ENCODE results near the gene RPP25L.

Gene RPP25L

DNA sequence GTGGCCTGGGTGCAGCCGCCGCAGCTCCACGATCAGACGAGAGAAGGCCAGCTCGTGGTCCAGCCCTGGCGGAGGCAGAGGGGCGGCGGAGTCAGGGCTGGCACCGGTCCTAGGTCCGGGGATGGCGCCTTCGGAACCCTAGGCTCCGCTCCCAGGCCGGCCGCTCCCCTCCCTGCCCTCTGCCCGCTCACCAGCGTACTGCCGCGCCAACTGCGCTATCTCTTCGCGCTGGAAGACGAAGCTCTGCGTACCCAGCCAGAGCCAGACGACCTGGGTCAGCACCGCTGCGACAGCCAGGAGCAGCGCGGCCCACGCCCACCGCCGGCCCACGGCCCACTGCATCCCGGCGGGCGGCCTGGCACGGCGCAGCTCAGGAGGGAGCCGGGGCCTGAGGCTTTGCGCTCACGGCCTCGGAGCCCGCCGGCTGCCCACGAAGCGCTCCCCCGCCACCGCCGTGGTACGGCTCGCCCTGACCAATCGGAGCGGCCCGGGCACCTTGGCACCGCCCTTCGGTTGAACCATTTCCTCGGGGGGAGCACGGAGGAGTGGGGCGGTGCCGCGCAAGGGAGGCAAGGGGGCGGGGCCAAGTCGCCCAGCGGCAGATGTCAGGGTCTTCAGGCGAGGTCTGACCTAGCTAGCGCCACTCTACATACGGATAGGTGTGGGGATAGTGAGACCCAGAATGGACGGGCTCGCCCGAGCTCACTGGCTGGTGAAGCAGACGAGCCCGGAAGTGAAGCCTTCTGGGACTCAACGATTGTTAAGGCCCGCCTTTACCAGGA is 25.6 kb upstream of the RPP25L start, which contains the start of gene SIGMAR1:
Gene SIGMAR1 (minus strand): TSS at position 432 of the 782 bp plus-strand sequence. CDS start 90 bp downstream, at position 342.
- peak; percentile 92 for DNase-seq

GRCh38 chr9:34636791-34637355 is 25.0 kb upstream of the RPP25L start:
- no peak for DNase-seq

DNA sequence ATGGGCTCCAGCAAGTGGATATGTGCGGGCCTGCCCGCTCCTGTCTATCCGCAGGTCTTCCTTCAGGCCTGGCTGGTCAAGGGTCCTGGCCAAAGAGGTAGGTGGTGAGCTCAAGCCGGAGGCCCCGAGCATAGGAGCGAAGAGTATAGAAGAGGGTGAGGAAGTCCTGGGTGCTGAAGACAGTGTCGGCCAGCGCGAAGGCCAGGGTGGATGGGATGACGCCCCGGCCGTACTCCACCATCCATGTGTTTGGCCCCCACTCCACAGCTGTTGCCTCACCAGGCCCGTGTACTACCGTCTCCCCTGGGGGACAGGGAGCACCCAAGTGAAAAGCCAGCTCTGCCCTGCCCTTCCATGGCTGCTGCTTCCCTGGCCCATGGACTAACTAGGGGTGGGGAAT is 23.7 kb upstream of the RPP25L start:
- no peak for DNase-seq

DNA sequence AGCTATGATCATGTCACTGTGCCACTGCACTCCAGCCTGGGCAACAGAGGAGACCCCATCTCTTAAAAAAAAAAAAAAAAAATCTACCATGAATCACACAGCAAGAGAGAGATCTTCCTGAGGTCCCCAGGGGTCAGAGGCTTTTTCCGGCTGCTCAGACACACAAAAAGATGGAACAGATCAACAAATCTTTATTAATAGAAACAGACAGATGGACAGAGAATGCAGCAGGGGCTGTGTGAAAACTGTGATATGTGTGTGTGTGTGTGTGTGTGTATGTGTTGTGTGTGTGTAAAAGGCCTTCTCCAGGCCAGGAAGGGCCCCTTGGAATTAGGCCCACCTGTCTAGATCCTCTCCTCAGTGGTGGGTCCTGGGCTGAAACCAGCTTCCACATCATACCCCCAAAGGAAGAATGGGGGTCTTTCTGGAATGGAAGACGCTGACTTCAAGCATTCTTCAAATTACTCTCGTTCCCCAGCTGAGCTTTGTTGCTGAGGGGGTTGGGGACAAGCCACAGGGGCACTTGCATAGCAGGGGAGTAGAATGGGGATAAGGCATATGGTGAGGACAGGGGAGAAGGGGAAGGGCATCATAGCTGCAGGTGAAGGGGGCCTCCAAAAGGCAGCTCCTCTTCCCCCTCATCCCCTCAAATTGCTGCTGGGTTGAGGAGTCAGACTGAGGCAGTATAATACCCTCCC is 22.8 kb upstream of the RPP25L start:
- DNase-seq: no peak

DNA sequence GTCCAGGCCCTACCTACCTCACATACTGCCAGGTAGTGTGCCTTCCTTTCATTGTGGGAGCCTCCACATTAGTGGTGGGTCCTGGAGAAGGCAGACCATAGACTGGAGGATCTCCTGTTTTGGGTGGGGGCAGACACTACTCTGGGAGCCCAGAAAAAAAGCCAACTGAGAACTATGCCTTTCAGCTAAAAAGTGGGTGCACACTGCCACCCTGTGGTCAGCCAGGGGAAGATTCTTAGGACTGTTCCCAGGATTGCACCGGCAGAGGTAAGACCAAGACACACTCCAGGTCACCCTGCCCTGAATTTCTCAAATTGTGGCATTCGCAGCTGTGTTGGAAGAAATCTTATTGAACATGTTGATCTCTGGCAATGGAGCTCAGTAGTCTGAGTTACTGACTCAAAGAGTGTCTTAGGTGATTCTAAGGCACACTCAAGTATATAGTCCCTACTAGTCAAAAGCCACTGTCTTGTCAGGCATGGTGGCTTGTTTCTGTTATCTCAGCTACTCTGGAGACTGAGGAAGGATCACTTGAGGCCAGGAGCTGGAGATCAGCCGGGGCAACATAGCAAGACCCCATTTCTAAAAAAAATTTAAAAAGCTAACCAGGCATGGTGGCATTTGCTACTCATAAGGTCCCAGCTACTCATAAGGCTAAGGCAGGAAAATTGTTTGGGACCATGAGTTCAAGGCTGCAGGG is 22.1 kb upstream of the RPP25L start:
- peak; percentile 68 for DNase-seq

DNA sequence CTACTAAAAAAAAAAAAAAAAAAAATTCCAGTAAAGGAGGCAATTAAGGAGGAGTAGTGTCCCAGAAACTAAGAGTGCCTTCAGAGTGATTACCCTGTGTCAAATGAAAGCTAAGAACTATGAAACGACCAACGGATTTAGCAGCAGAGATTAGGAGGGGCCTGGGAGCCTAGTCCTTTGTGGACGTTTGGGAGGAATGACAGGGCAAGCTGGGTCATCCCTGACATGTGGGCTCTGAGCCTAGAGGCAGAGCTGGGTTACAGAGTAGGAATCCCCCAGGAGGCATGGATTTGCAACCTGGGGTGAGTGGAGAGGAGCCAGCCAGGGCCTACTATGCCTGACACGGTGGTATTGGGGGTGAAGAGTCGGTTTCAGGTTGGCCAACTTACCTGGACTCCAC is 21.3 kb upstream of the RPP25L start:
- DNase-seq: no peak

DNA sequence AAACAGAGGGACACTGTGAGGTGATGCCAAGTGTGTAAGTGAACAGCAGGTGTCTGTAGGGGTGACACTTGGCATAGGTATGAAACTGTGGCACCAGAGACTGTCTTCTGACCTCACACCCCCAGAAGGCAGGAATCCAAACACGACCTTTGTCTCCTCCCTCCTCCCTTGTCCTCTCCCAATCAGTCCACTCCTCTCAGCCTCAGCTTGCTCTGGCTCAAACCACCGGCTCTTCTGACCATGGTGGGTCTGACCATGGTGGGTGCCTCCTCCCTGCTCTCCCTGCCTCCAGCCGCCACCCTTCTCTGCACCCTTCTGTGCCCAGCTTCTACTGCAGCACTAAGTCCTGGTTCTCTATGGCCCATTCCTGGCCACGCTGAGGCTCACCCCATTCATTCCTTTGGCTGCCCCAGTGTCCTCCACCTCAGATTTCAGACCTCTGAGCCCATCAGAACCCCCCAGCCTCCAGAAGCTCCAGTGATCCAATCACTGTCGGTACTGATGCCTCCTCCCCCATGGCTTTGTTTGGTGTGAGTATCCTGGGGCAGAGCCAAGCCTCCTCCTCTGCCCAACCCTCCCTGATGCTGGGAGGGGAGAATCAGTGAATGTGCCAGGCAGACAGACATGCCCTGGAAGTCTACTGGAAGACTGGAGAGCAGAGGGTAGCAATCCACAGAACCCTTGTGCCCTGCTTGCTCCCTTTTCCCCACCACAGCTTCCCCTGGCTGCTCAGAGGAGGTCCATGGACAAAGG is 18.7 kb upstream of the RPP25L start:
- DNase-seq: no peak

DNA sequence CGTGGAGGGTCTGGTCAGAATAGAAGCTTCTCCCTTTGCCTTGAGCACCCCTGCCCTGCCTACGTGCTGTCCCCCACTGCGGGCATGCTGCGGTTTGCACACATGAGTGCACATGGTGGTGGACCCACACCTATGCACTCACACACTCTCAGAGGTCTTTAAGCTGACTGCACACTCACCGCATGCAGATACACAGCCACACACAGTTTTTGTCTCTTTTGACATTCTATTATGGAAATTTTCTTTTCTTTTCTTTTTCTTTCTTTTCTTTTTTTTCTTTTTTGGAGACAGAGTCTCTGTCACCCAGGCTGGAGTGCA is 17.6 kb upstream of the RPP25L start:
- no peak for DNase-seq

GRCh38 chr9:34628656-34629490 is 17.0 kb upstream of the RPP25L start, which contains the start of gene ARID3C:
TSS of gene ARID3C (minus strand) at chr9:34629066. CDS start at chr9:34628014, 1,052 bp downstream.
- DNase-seq: no peak

GRCh38 chr9:34627716-34628655 is 16.1 kb upstream of the RPP25L start:
- DNase-seq: no peak

- no peak for DNase-seq
These were observed 13.2 kb upstream of the RPP25L start for GRCh38 chr9:34625186-34625486.

- DNase-seq: no peak
These were observed 12.7 kb upstream of the RPP25L start for GRCh38 chr9:34624475-34625185.

- no peak for DNase-seq
These were observed 11.7 kb upstream of the RPP25L start for GRCh38 chr9:34623374-34624235.

GRCh38 chr9:34620061-34620994 is 8.4 kb upstream of the RPP25L start, which contains the start of gene DCTN3:
TSS of gene DCTN3 (minus strand) at chr9:34620495. CDS start at chr9:34620464, 31 bp downstream.
- DNase-seq: peak; percentile 96

DNA sequence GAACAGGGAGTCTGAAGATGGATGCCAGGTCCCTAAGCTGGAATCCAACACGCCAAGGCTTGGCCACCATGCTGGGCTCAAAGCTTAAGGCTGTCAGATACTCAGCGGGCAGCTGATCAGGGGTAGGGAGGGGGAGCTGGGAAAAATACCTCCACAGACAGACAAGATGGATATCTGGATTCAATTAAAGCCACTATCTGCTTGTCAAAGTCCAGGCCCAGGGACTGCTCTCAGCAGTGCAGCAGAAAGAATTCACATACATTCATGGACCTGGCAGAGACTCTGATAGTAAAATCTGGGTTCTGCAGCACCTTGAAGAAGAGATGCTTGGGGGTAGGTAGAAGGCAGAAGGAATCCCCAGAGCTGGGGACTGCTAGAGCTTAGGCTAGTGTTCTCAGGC is 3.2 kb upstream of the RPP25L start:
- no peak for DNase-seq

DNA sequence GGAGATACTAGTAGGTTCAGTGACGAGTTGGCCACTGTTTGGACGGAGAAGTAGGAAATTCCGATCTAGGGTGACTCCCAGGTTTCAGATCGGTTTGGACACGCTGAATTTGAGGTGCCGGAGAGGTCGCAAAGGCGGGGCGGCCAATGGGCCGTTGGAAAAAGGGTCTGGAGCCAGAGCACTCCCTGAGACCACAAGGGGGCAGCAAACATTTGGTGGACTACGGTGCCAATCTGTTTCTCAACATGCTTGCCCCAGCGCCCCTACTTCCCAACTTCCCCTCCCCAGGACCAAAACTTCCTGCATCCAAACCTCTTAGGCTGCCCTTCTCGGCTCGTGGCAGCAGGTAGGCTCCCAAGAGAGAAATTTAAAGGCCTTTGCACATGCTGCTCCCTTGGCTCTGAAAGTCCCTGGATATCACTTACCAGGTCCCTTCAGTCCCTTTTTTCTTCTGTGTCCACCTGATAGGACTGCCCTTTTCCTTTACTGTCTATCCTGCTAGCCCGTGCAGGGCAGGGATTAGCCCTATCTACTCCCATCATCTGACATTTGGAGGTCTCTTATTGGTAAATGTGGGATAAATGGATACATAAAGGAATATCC is 992 bp upstream of the RPP25L start:
- peak; percentile 82 for DNase-seq

GRCh38 chr9:34611251-34611810 is 566 bp downstream of the RPP25L start:
- no peak for DNase-seq

Data from EL (cell line).